HCT116 (cell line): ENCODE data around the gene IL1R1.

Experiments
- ATF3 ChIP-seq: IDR thresholded peaks from 2 replicates; pipeline ENCODE4 v1.6.1; 2012
- CEBPB ChIP-seq: IDR thresholded peaks from 2 replicates; pipeline ENCODE4 v1.6.1; 2012; ENCODE audit warnings: low read depth
- CTCF ChIP-seq, 3 experiments: fragments of 200-600 bp in 1 of 3; sonication (generic) in 1 of 3; IDR thresholded peaks in 2 of 3; conservative IDR thresholded peaks in 1 of 3; 2 replicates each; pipeline ENCODE4 v1.5.1; 2012 to 2017; ENCODE audit warnings: low read depth in 2 of 3, low read length in 2 of 3, antibody characterized with exemption in 1 of 3, borderline replicate concordance in 1 of 3, control low read depth in 1 of 3, mild to moderate bottlenecking in 1 of 3, mixed read lengths in 1 of 3, mixed run types in 1 of 3, moderate library complexity in 1 of 3; ENCODE audit not compliant: insufficient read depth in 1 of 3
- EZH2 ChIP-seq: fragments of 200-600 bp; sonication (generic); IDR thresholded peaks from 2 replicates; pipeline ENCODE4 v1.6.1; 2017; ENCODE audit warnings: antibody characterized with exemption, mixed run types
- JUND ChIP-seq: IDR thresholded peaks from 2 replicates; pipeline ENCODE4 v1.6.1; 2012
- POLR2A ChIP-seq: IDR thresholded peaks from 2 replicates; pipeline ENCODE4 v1.7.0; 2011; ENCODE audit warnings: borderline replicate concordance; ENCODE audit not compliant: insufficient read depth, insufficient read length; ENCODE audit errors: extremely low read depth
- POLR2AphosphoS5 ChIP-seq: IDR thresholded peaks from 2 replicates; pipeline ENCODE4 v1.6.1; 2011; ENCODE audit warnings: mild to moderate bottlenecking, low read depth, low read length, moderate library complexity
- SIN3A ChIP-seq: IDR thresholded peaks from 2 replicates; pipeline ENCODE4 v1.6.1; 2012; ENCODE audit warnings: low read depth
- SP1 ChIP-seq: IDR thresholded peaks from 2 replicates; pipeline ENCODE4 v1.6.1; 2012; ENCODE audit warnings: low read depth
- SRF ChIP-seq: IDR thresholded peaks from 2 replicates; pipeline ENCODE4 v1.6.1; 2012; ENCODE audit warnings: low read depth

- TF ChIP-seq SP1: no peak
- no peak for TF ChIP-seq ATF3
- no peak for TF ChIP-seq CTCF (IDR thresholded peaks at IDR 0.05 in 2 of 3, conservative IDR thresholded peaks at IDR 0.05 in 1 of 3; ENCODE audit: borderline replicate concordance in 1 of 3, insufficient read depth in 1 of 3, low read depth in 2 of 3, low read length in 2 of 3)
- TF ChIP-seq SRF: no peak
- TF ChIP-seq CEBPB: no peak
- no peak for TF ChIP-seq JUND
- TF ChIP-seq EZH2: no peak
- no peak for TF ChIP-seq SIN3A
- TF ChIP-seq POLR2AphosphoS5: no peak
- TF ChIP-seq POLR2A: no peak
Observed at GRCh38 chr2:102172745-102173144, 30.2 kb downstream of the IL1R1 start.
